ENCODE results near the gene AK8.

AK8 gene

GRCh38 chr9:132877824-132878694 lies at the start of gene AK8:
AK8 (minus strand) TSS chr9:132878284; CDS start chr9:132878255, 29 bp downstream.
- DNase-seq, result peak; percentile 8 to 56

GRCh38 chr9:132927704-132928103 lies 49.6 kb upstream of the AK8 start:
- no peak for DNase-seq

- DNase-seq, result no peak
Measured at GRCh38 chr9:132923346-132923902, 45.3 kb upstream of the AK8 start.

GRCh38 chr9:132919614-132920268 lies 41.7 kb upstream of the AK8 start:
- DNase-seq, result no peak

GRCh38 chr9:132914924-132915323 lies 36.8 kb upstream of the AK8 start:
- no peak for DNase-seq

GRCh38 chr9:132912131-132912530 lies 34.0 kb upstream of the AK8 start:
- DNase-seq, result no peak

GRCh38 chr9:132910376-132910775 lies 32.3 kb upstream of the AK8 start:
- no peak for DNase-seq

GRCh38 chr9:132909311-132909710 lies 31.2 kb upstream of the AK8 start:
- no peak for DNase-seq

GRCh38 chr9:132908635-132909034 lies 30.6 kb upstream of the AK8 start:
- DNase-seq, result no peak

GRCh38 chr9:132905726-132906125 lies 27.6 kb upstream of the AK8 start:
- no peak for DNase-seq

- DNase-seq, result no peak
Measured at GRCh38 chr9:132903574-132904492, 25.7 kb upstream of the AK8 start.

GRCh38 chr9:132901858-132902831 lies 24.1 kb upstream of the AK8 start:
- peak; percentile 24 to 56 for DNase-seq

- DNase-seq, result no peak
Measured at GRCh38 chr9:132898051-132898450, 20.0 kb upstream of the AK8 start.

GRCh38 chr9:132896906-132897305 lies 18.8 kb upstream of the AK8 start:
- no peak for DNase-seq

GRCh38 chr9:132896264-132896663 lies 18.2 kb upstream of the AK8 start:
- DNase-seq, result no peak

GRCh38 chr9:132894862-132895835 lies 17.1 kb upstream of the AK8 start:
- DNase-seq, result no peak

- DNase-seq, result no peak
Measured at GRCh38 chr9:132894346-132894745, 16.3 kb upstream of the AK8 start.

- no peak for DNase-seq
Measured at GRCh38 chr9:132892400-132892799, 14.3 kb upstream of the AK8 start.

- no peak for DNase-seq
Measured at GRCh38 chr9:132888151-132888550, 10.1 kb upstream of the AK8 start.
